ENCODE results near the gene MCL1. TPM values are rescaled to one million over a fixed set of nuclear protein-coding genes. Genes with fewer than 3 reads are reported as not detected.
A peak's percentile ranks its signal among the peaks of the same experiment; 100 is the strongest.

Gene MCL1
- total and polyA plus RNA-seq, 2 of the 13 experiments (the other 11 are each of a cell fraction or from before 2014, with no cell fraction given): 69.5 to 125 TPM

DNA sequence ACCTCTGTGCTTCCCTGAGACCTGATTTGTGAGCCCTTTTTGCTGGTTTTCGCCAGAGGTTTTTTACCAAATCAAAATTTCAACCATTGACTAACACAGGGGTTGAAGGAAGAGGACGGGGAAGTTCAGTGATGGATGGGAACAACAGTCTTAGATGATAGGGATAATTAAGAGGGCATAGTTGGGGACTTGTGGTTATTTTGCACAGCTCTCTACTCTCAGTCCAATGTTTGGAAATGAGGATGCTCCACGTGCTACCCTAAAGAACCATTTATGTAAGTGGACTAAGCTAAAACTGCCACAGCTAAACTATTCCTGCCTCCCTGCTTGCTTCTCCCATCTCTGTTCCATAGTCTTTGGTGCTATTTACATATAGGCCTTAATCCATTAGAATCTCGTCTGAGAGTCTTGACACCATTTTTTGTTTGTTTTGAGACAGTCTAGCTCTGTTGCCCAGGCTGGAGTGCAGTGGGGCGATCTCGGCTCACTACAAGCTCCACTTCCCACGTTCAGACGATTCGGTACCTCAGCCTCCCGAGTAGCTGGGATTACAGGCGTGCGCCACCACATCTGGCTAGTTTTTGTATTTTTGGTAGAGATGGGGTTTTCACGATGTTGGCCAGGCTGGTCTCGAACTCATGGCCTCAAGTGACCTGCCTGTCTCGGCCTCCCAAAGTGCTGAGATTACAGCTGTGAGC lies 684 bp upstream of the MCL1 start:
- WGBS (ENCODE audit: low lambda C conversion rate): 72% methylated on average over 15 of the region's 15 CpGs
- 0 out of 2 replicates have a peak, but pooled peaks have one; percentile 33 for TF ChIP-seq ZSCAN30 (CRISPR knock-in tag; IDR thresholded peaks at IDR 0.05)
- TF ChIP-seq ZNF530 (CRISPR knock-in tag; IDR thresholded peaks at IDR 0.05; ENCODE audit: low read depth): no peak
- TF ChIP-seq EZH2 (conservative IDR thresholded peaks at IDR 0.05; ENCODE audit: low read depth, low read length): no peak
- TF ChIP-seq NCOA2 (CRISPR knock-in tag; IDR thresholded peaks at IDR 0.05): no peak
- no peak for TF ChIP-seq ZNF83 (CRISPR knock-in tag; IDR thresholded peaks at IDR 0.05; ENCODE audit: borderline replicate concordance)
- no peak for TF ChIP-seq SIX4 (CRISPR knock-in tag; IDR thresholded peaks at IDR 0.05)
- TF ChIP-seq MBD4 (IDR thresholded peaks at IDR 0.05; ENCODE audit: borderline replicate concordance, low read length): no peak
- 0 out of 2 replicates have a peak, but pooled peaks have one; percentile 22 for TF ChIP-seq ZNF280D (CRISPR knock-in tag; IDR thresholded peaks at IDR 0.05)
- TF ChIP-seq ZNF879 (CRISPR knock-in tag; IDR thresholded peaks at IDR 0.05): no peak
- TF ChIP-seq ZNF230 (CRISPR knock-in tag; IDR thresholded peaks at IDR 0.05): no peak
- TF ChIP-seq GFI1 (CRISPR knock-in tag; IDR thresholded peaks at IDR 0.05; ENCODE audit: borderline replicate concordance): no peak; the same call in 1 of the 2 replicates
- no peak for TF ChIP-seq BRCA1 (CRISPR knock-in tag; IDR thresholded peaks at IDR 0.05)
- no peak for TF ChIP-seq ZNF558 (CRISPR knock-in tag; IDR thresholded peaks at IDR 0.05; ENCODE audit: borderline replicate concordance)
- TF ChIP-seq, protein P1, sequence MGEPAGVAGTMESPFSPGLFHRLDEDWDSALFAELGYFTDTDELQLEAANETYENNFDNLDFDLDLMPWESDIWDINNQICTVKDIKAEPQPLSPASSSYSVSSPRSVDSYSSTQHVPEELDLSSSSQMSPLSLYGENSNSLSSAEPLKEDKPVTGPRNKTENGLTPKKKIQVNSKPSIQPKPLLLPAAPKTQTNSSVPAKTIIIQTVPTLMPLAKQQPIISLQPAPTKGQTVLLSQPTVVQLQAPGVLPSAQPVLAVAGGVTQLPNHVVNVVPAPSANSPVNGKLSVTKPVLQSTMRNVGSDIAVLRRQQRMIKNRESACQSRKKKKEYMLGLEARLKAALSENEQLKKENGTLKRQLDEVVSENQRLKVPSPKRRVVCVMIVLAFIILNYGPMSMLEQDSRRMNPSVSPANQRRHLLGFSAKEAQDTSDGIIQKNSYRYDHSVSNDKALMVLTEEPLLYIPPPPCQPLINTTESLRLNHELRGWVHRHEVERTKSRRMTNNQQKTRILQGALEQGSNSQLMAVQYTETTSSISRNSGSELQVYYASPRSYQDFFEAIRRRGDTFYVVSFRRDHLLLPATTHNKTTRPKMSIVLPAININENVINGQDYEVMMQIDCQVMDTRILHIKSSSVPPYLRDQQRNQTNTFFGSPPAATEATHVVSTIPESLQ (CRISPR knock-in tag; conservative IDR thresholded peaks at IDR 0.05): no peak
- TF ChIP-seq POGK (CRISPR knock-in tag; conservative IDR thresholded peaks at IDR 0.05): 0 out of 2 replicates have a peak, but pooled peaks have one; percentile 51
- TF ChIP-seq ZNF678 (CRISPR knock-in tag; IDR thresholded peaks at IDR 0.05): no peak
- no peak; the same call in 1 of the 2 replicates for TF ChIP-seq GTF3A (CRISPR knock-in tag; conservative IDR thresholded peaks at IDR 0.05)

More for the DNA sequence above, 684 bp upstream of the MCL1 start:
- intact Hi-C loops (cut with micrococcal nuclease; ENCODE audit: unreplicated experiment) (loop anchor here (2.0 to 5.0 kb wide), 2 partner anchors 32 to 41 kb away; no protein-coding TSS in a partner anchor), in situ Hi-C loops (cut with HindIII; ENCODE audit: extremely low pct_ligation_motif_present, low pct_unique_long_range_greater_than_20kb) (no loop called here)
- H3K9ac ChIP-seq (ENCODE audit: insufficient read depth, low read depth, low read length): peak overlapping the region; percentile 86
- ChIA-PET POLR2A (interaction anchor here (0.7 to 11.9 kb wide), 32 partner anchors 10 to 433 kb away, joined by 3 to 469 read pairs (median 4); partner anchors contain the start of genes ADAMTSL4, ANXA9, CA14 and ENSA), CTCF (ENCODE audit: low intra/inter-chr PET ratio, low total read pairs) (interaction anchor here (1.2 kb wide), 1 partner anchor 42 kb away, joined by 5 read pairs; no protein-coding TSS in a partner anchor)
- no peak for DNase-seq (ENCODE audit: low spot score)
- BruUV-seq (replicated peaks): TSS peak; percentile 93
- H4K20me1 ChIP-seq (ENCODE audit: insufficient read depth, low read length): peaks cover 40% of the 10 kb centered on the region
- H3K79me2 ChIP-seq (ENCODE audit: insufficient read depth, low read length): peaks cover 50% of the 10 kb centered on the region
- H3K4me1 ChIP-seq (ENCODE audit: insufficient read depth, low read length): peaks cover 30% of the 10 kb centered on the region
- H3K4me3 ChIP-seq (replicated peaks in 1 of 3; ENCODE audit: insufficient read depth in 1 of 3, low read depth in 2 of 3, low read length in 3 of 3): peak overlapping the region; percentile 37 to 61 (median 57)
- H3K4me2 ChIP-seq (ENCODE audit: low read depth, low read length): peak overlapping the region; percentile 72
- FAIRE-seq: no peak
- H3K9me3 ChIP-seq (ENCODE audit: low read length): no peaks in the 10 kb centered on the region
- peaks cover 0 to 29% of the 10 kb centered on the region in 2 experiments; a peak in 4 of 5 replicates for H3K36me3 ChIP-seq (replicated peaks in 1 of 2; ENCODE audit: control insufficient read depth in 1 of 2, insufficient read depth in 2 of 2, low read length in 2 of 2)
- ATAC-seq: no peak
- H3K27ac ChIP-seq (ENCODE audit: extremely low read length, insufficient read depth, low read length): peak overlapping the region; percentile 85
- no peak overlapping the region for H2AFZ ChIP-seq (ENCODE audit: low read length)
- no peaks in the 10 kb centered on the region; a peak in 1 of 5 replicates for H3K27me3 ChIP-seq (ENCODE audit: control insufficient read depth in 1 of 2, insufficient read depth in 2 of 2, low read length in 2 of 2)
